Hepatocyte (in vitro differentiated cells): ENCODE measurements around the gene SEPTIN11.

Experiments used
- CTCF ChIP-seq: fragments of 200-600 bp; sonication (generic); IDR thresholded peaks from 2 replicates; pipeline ENCODE4 v1.5.1; 2016; ENCODE audit warnings: antibody characterized with exemption, mild to moderate bottlenecking; ENCODE audit not compliant: poor library complexity
- EZH2 ChIP-seq: fragments of 200-600 bp; sonication (generic); IDR thresholded peaks from 2 replicates; pipeline ENCODE4 v1.6.1; 2016; ENCODE audit warnings: antibody characterized with exemption, mild to moderate bottlenecking, borderline replicate concordance
- EZH2phosphoT487 ChIP-seq: fragments of 200-600 bp; sonication (generic); IDR thresholded peaks from one replicate; pipeline ENCODE4 v1.6.1; 2018; ENCODE audit warnings: antibody characterized with exemption, mild to moderate bottlenecking, low read depth, moderate library complexity; ENCODE audit not compliant: unreplicated experiment, severe bottlenecking

GRCh38 chr4:76968937-76969336, 19.4 kb downstream of the SEPTIN11 start:
- TF ChIP-seq CTCF = no peak
- no peak for TF ChIP-seq EZH2
- no peak for TF ChIP-seq EZH2phosphoT487
